Hypothalamus (tissue), 51 donors: ENCODE data around the gene ARL4D.
"Not testable (repeated sequence)": the region's sequence is repeated elsewhere in the genome, so short reads cannot be mapped to it uniquely, and the experiment has no call there.

Source experiments
- DNase-seq, 51 donors: peaks; one replicate each; lab custom pipeline; 2025; lab: John Stamatoyannopoulos, UW

Gene ARL4D

GRCh38 chr17:43392397-43392796 is 6.4 kb upstream of the ARL4D start:
- DNase-seq = no peak

GRCh38 chr17:43393944-43394482 is 4.8 kb upstream of the ARL4D start:
- DNase-seq = peak in 50 of 51 donors; percentile 21 to 97 (median 79)

GRCh38 chr17:43394696-43395095 is 4.1 kb upstream of the ARL4D start:
- not testable (repeated sequence) for DNase-seq

- no peak for DNase-seq
Observed at GRCh38 chr17:43395165-43395564, 3.6 kb upstream of the ARL4D start.

- no peak for DNase-seq
Observed at GRCh38 chr17:43396491-43397060, 2.2 kb upstream of the ARL4D start.

DNA sequence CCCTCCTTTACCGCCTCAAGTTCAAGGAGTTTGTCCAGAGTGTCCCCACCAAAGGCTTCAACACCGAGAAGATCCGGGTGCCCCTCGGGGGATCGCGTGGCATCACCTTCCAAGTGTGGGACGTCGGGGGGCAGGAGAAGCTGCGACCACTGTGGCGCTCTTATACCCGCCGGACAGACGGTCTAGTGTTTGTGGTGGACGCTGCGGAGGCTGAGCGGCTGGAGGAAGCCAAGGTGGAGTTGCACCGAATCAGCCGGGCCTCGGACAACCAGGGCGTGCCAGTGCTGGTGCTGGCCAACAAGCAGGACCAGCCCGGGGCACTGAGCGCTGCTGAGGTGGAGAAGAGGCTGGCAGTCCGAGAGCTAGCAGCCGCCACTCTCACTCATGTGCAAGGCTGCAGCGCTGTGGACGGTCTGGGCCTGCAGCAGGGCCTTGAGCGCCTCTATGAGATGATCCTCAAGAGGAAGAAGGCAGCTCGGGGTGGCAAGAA is 1.1 kb downstream of the ARL4D start:
- peak in 1 of 51 donors; percentile 15 for DNase-seq

DNA sequence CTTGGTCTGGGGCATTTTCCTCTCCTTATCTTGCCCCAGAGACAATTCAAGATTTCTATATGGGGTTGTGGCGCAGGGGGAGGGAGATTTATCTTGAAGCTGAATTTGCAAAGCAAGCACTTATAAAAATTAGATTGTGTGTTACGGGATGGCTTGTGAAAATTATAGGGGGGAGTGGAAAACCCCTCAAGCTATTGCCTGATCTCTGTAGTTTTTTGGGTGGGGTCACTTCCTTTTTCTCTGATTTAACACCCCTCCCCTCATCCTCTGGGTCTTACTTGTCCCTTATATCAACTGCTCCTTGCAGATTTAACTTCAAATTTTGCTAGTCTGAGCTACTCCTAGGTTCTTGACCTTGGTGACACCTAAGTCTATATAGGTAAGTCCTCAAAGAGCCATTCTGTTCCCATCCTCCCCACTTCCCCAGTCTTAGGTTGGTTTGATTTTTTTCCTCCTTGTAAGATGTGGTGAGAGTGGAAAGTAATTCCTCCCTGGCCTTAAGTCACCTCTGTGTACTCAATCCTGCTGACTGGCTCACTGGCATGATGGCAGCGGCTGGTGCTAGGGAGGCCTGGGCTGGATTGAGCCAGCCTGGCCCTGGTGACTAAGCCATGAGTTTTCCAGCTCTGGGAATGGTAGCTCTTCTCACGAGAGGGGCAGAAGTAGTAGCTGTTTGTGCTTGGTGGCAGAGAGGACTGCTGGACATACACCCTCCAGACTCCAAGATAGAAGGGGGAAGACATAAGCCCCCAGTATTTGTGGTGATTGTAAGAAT is 2.3 kb downstream of the ARL4D start:
- peak in 3 of 51 donors; percentile 7 to 55 (median 19) for DNase-seq

DNA sequence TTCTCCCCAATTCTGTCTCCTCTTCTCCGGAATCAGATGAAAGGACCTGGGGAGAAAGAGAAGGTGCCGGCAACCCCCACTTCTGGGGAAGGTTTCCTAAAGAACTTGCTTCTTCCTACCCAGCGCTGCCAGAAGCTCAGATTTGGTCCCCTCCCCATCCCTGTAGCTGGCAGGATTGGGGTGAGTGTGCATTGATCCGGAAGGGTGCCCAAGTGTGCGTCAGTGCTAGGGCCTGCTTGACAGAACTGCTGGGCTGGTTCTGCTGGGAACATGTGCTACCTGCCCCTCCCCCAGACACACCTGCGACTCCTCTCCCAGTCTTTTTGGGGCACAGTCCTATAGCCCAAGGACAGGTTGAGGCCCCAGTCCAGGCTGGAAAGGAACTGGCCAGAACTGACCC is 3.3 kb downstream of the ARL4D start:
- DNase-seq = no peak

GRCh38 chr17:43402567-43402966 is 3.8 kb downstream of the ARL4D start:
- no peak for DNase-seq

GRCh38 chr17:43403846-43404245 is 5.1 kb downstream of the ARL4D start:
- DNase-seq = no peak

- no peak for DNase-seq
Observed at GRCh38 chr17:43405861-43406260, 7.1 kb downstream of the ARL4D start.

- DNase-seq = peak in 4 of 51 donors; percentile 2 to 73 (median 20)
Observed at GRCh38 chr17:43406676-43407645, 8.2 kb downstream of the ARL4D start.

DNA sequence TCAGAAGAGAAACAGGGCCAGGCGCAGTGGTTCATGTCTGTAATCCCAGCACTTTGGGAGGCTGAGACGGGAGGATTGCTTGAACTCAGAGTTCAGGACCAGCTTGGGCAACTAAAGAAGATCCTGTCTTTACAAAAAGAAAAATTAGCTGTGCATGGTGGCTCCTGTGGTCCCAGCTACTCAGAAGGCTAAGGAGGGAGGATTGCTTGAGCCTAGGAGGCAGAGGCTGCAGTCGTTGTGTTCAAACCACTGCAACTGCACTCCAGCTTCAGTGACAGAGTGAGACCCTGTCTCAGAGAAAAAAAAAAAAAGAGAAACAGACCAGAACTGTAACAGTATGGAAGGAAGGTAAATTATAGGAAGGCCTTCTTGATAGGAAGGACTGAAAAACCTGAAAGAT is 10.3 kb downstream of the ARL4D start:
- DNase-seq = no peak

GRCh38 chr17:43410557-43411368 is 12.0 kb downstream of the ARL4D start:
- no peak for DNase-seq

DNA sequence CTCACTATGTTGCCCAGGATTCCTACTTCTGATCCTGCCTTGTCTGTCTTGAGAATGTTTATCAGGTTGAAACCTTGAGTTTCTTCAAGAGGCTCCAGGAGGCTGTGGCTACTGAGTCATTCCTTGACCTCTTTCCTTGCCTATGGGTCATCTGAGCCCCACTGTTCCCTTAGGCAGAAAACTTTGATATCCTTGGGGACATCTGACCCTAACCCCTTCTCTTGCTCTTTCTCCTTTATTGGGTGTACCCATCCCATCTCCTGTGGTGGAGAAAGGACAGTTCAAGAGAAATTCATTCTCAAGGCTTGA is 12.5 kb downstream of the ARL4D start:
- DNase-seq = no peak

DNA sequence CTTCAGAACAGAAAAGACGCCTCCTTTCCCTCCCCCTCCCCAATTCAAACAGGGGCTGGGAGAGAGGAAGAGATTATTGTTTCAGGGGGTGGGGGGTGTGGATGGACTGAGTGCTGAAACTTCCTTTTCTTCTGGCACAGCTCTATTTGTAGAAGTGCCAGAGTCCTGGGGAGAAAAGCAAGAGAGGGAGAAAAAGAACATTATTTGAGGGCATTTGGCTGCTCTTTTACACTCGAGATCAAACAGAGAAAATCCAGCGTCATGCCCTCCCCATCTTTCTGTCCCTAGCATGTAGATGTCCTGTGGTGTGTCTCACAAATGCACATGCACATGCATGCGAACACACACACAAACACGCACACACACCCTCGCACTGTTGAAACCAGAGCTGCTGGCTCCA is 13.0 kb downstream of the ARL4D start:
- no peak for DNase-seq

DNA sequence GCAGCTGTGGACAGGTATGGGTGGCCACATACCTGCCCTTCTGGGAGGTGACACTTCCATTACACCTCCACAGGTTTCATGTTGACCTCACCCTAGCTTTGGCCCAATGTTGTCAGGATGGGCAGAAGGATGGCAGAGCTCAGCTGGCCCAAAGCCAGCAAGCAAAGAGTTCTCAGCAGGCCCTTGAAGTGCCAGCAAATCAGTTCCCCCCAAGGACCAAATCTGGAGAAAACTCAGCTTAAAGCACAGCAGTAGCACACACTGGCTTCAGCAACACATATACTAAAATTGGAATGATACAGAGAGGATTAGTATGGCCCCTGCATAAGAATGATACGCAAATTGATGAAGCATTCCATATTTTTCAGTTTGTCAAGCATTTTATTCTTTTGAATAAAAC is 13.4 kb downstream of the ARL4D start:
- no peak for DNase-seq

DNA sequence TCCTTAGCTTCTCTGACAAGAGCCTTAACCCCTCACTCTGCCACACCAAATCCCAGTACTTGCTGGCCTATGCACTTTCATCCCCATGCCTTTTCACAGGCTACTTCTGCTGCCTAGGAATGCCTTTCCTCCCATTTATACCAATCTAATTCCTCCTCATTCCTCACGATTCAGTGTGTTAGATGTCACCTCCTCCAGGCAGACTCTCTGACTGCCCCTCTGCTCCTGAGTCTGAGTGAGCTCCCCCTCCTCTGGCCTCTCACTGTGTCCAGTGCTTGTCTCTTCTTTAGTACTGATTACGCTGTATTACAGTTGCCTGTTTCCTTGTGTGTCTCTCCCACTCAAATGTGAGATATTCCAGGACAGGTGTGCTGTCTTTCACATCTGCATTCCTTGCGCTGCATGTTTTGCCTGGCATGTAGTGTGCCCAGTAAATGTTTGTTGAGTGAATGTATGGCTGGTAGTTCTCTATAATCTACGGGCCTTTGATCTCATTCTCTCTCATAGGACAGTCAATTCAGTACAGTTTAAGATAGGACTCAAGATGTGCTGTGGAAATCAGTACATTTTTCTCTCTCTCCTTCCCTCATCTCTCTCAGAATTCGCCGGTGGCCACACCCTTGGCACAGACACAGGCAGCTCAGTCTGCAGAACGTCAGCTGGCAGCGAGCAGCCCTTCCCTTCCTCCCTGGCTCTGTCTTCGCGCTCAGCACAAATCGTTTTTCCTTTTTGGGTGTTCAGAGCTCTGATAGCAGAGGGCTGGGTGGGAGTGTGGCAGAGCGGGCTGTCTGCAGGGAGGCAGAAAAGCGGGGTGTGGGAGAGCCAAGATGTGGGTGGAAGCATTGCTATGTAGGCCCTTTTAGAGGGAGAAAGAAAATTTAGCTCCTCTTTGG is 18.5 kb downstream of the ARL4D start:
- peak in 8 of 51 donors; percentile 4 to 71 (median 30) for DNase-seq
